H1 (cell line): Measurements from ENCODE around the gene ZNF77. TPM values are rescaled to one million over a fixed set of nuclear protein-coding genes. Genes with fewer than 3 reads are reported as not detected.

Experiments used
- JUN ChIP-seq: IDR thresholded peaks from 2 replicates; pipeline ENCODE4 v1.6.1; 2011; ENCODE audit warnings: low read depth, mild to moderate bottlenecking, improper control_type of control experiment, low read length
- NRF1 ChIP-seq: IDR thresholded peaks from 2 replicates; pipeline ENCODE4 v1.6.1; 2011; ENCODE audit warnings: mild to moderate bottlenecking, low read depth, low read length, improper control_type of control experiment
- PHF8 ChIP-seq: fragments of 200-600 bp; sonication (generic); conservative IDR thresholded peaks from 2 replicates; pipeline ENCODE4 v1.7.1; 2012; ENCODE audit warnings: low read depth, mild to moderate bottlenecking, inconsistent platforms, low read length, moderate library complexity
- SP4 ChIP-seq: IDR thresholded peaks from 2 replicates; pipeline ENCODE4 v1.6.1; 2012; ENCODE audit warnings: low read length, inconsistent platforms
- TBP ChIP-seq: IDR thresholded peaks from 2 replicates; pipeline ENCODE4 v1.6.1; 2011; ENCODE audit warnings: low read depth, low read length, improper control_type of control experiment
- YY1 ChIP-seq: IDR thresholded peaks from 2 replicates; pipeline ENCODE4 v1.6.1; 2011; ENCODE audit warnings: low read depth, mild to moderate bottlenecking, low read length
- polyA plus RNA-seq, 7 experiments: library from polyadenylated mRNA; depleted of rRNA in 3 of 7; stranded (reverse) in 5 of 7; unstranded in 2 of 7; fragments of >200 nt in 5 of 7; fragments of 200-250 nt in 2 of 7; gene quantifications; 1 replicate in 5 of 7; 2 replicates in 1 of 7; 4 replicates in 1 of 7; pipeline versions ENCODE4 v1.2.1 to v1.2.3, GENCODE V29; 2011 to 2013; ENCODE audit warnings: missing spikeins in 2 of 7, mixed read lengths in 2 of 7
- total RNA-seq: library from RNA; stranded (reverse); fragmentation: NEBNext Ultra II Directional; extraction: Animal tissue kit (Norgen Biotek cat#: 25700); gene quantifications from 2 replicates; pipeline ENCODE4 v1.2.1, GENCODE V29; 2021

The ZNF77 gene
- total and polyA plus RNA-seq, 2 of the 8 experiments (the other 6 are each of a cell fraction or from before 2014, with no cell fraction given): 2.9 to 4.7 TPM

DNA sequence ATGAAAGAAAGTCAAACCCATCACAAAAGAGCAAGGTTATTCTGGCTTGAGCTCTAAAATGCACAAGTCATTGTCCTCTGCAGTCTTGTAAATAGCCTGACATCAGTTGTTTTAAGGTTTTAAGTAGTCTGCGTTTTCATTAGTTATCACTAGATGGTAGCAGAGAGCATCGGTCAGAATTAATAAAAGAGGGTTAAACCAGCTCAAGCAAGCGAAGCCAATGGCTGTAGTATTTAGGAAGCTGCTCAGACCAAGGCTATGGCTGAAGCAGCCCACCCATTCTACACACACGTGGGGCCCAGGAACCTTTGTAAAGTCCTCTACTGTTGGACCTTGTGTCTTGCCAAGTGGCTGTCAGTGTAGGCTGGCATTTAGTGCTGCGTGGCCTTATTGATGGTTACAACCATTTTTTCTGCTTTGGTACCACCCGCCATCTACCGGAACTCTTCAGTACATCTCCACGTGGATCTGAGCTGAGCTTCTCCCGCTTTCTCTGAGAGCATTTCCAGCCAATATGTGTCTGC is 57.3 kb downstream of the ZNF77 start (continued):
- TF ChIP-seq NRF1 (no peak), YY1 (0 out of 2 replicates have a peak, but pooled peaks have one; percentile 33), SP4 (no peak), TBP (peak; percentile 16; the same call in 1 of the 2 replicates), PHF8 (no peak), JUN (no peak)
